HepG2 (cell line): ENCODE results near the gene TAF11L3. TPM values are rescaled to one million over a fixed set of nuclear protein-coding genes. Genes with fewer than 3 reads are reported as not detected.
"Not testable (repeated sequence)": the region's sequence is repeated elsewhere in the genome, so short reads cannot be mapped to it uniquely, and the experiment has no call there.

Source experiments
- ATAC-seq: fragments of 200-7000 bp; cut with Tn5 transposase; 3 replicates; pipeline ENCODE4 v1.9.1; 2020; ENCODE audit warnings: mild to moderate bottlenecking, moderate library complexity
- BruUV-seq: library from RNA; stranded (reverse); fragments of 400-500 nt; replicated peaks from 2 replicates; lab custom pipeline; 2021; lab: Mats Ljungman, UMichigan
- CTCF ChIA-PET: fragments of 300-600 bp; formaldehyde crosslinking; extraction: SDS; loops from one replicate; lab custom pipeline; 2021; ENCODE audit warnings: low total read pairs, inconsistent platforms, low intra/inter-chr PET ratio; lab: Yijun Ruan, JAX
- POLR2A ChIA-PET: fragments of 350-600 bp; sonication (Branson Sonifier 250); formaldehyde crosslinking; loops from one replicate; lab custom pipeline; 2020; ENCODE audit warnings: antibody characterized with exemption, inconsistent platforms; lab: Yijun Ruan, JAX
- DNase-seq: peaks from one replicate; pipeline ENCODE4 v3.0.0-alpha.2; 2015; ENCODE audit warnings: low spot score
- FAIRE-seq: peaks from 3 replicates; lab custom pipeline; 2011; peaks lifted over from hg19 to GRCh38; lab: Jason Lieb, UNC
- H2AFZ ChIP-seq: one replicate; pipeline ENCODE4 v1.6.1; 2011; ENCODE audit warnings: low read length, inconsistent platforms
- H3K27ac ChIP-seq: fragments of 300-600 bp; 3 replicates; pipeline ENCODE4 v1.8.0; 2011; ENCODE audit warnings: mixed run types, mild to moderate bottlenecking, mixed read lengths, low read length, inconsistent platforms; ENCODE audit not compliant: insufficient read depth; ENCODE audit errors: extremely low read length
- H3K27me3 ChIP-seq, 2 experiments: fragments of 200-600 bp in 1 of 2; 2 replicates in 1 of 2; 3 replicates in 1 of 2; pipeline versions ENCODE4 v1.6.0 to v1.8.0; 2011; ENCODE audit warnings: low read length in 2 of 2, mild to moderate bottlenecking in 2 of 2, moderate library complexity in 2 of 2, inconsistent platforms in 1 of 2; ENCODE audit not compliant: insufficient read depth in 2 of 2, control insufficient read depth in 1 of 2
- H3K36me3 ChIP-seq, 2 experiments: fragments of 200-600 bp in 1 of 2; replicated peaks in 1 of 2; 2 replicates in 1 of 2; 3 replicates in 1 of 2; pipeline versions ENCODE4 v1.5.1 to v1.8.0; 2011; ENCODE audit warnings: low read length in 2 of 2, inconsistent platforms in 1 of 2; ENCODE audit not compliant: insufficient read depth in 2 of 2, control insufficient read depth in 1 of 2
- H3K4me1 ChIP-seq: 2 replicates; pipeline ENCODE4 v1.5.1; 2012; ENCODE audit warnings: low read length, inconsistent platforms; ENCODE audit not compliant: insufficient read depth
- H3K4me2 ChIP-seq: 2 replicates; pipeline ENCODE4 v1.6.0; 2011; ENCODE audit warnings: low read depth, low read length, inconsistent platforms
- H3K4me3 ChIP-seq, 3 experiments: fragments of 200-600 bp in 1 of 3; sonication (generic), shearing (Covaris generic) in 1 of 3; replicated peaks in 1 of 3; 2 replicates each; pipeline ENCODE4 v1.5.1; 2011 to 2016; ENCODE audit warnings: low read length in 3 of 3, inconsistent platforms in 2 of 3, low read depth in 2 of 3, mild to moderate bottlenecking in 2 of 3, control low read depth in 1 of 3, mixed read lengths in 1 of 3; ENCODE audit not compliant: insufficient read depth in 1 of 3
- H3K79me2 ChIP-seq: one replicate; pipeline ENCODE4 v1.6.1; 2011; ENCODE audit warnings: low read length, inconsistent platforms; ENCODE audit not compliant: insufficient read depth
- H3K9ac ChIP-seq: 2 replicates; pipeline ENCODE4 v1.6.0; 2011; ENCODE audit warnings: mild to moderate bottlenecking, low read depth, low read length, inconsistent platforms; ENCODE audit not compliant: insufficient read depth
- H3K9me3 ChIP-seq: 2 replicates; pipeline ENCODE4 v1.5.1; 2012; ENCODE audit warnings: mild to moderate bottlenecking, low read length
- H4K20me1 ChIP-seq: 2 replicates; pipeline ENCODE4 v1.6.0; 2011; ENCODE audit warnings: inconsistent platforms, mild to moderate bottlenecking, low read length, moderate library complexity; ENCODE audit not compliant: insufficient read depth
- WGBS: methylation state at CpG from one replicate; pipeline ENCODE4 v1.1.6; 2017; ENCODE audit warnings: low lambda C conversion rate; 5-methylcytosine and 5-hydroxymethylcytosine counted together
- in situ Hi-C: cut with HindIII; loops from 2 replicates; pipeline ENCODE4 v1.10.0; 2017; ENCODE audit warnings: low pct_unique_long_range_greater_than_20kb; ENCODE audit not compliant: extremely low pct_ligation_motif_present
- intact Hi-C: fragments of 100-400 bp; cut with micrococcal nuclease; formaldehyde crosslinking; loops from one replicate; pipeline ENCODE4 v1.10.0; 2022; ENCODE audit not compliant: unreplicated experiment
- polyA plus RNA-seq, 8 experiments: library from polyadenylated mRNA; depleted of rRNA in 3 of 8; stranded (reverse) in 7 of 8; unstranded in 1 of 8; fragments of >200 nt; fragmentation: Illumina TruSeq in 4 of 8; extraction: Trizol in 4 of 8; gene quantifications; 2 replicates each; pipeline versions ENCODE4 v1.2.1 to v1.2.3, GENCODE V29; 2011 to 2016; ENCODE audit warnings: low read depth in 4 of 8, missing spikeins in 1 of 8, mixed read lengths in 1 of 8; ENCODE audit not compliant: insufficient read depth in 1 of 8
- small RNA-seq, 3 experiments: library from RNA; depleted of rRNA; stranded (forward); fragments of <200 nt; gene quantifications; one replicate each; pipeline ENCODE3, GENCODE V24; 2012; ENCODE audit warnings: low read depth in 2 of 3, low replicate concordance in 1 of 3; ENCODE audit not compliant: insufficient read length in 3 of 3, insufficient read depth in 2 of 3
- total RNA-seq, 5 experiments: library from RNA; depleted of rRNA; stranded (reverse); fragments of >200 nt; fragmentation: Illumina TruSeq; extraction: Trizol; gene quantifications; 2 replicates each; pipeline ENCODE4 v1.2.3, GENCODE V29; 2016; ENCODE audit warnings: low read depth in 1 of 5

The TAF11L3 gene
- total and polyA plus RNA-seq, 2 of the 13 experiments (the other 11 are each of a cell fraction or from before 2014, with no cell fraction given): not detected

DNA sequence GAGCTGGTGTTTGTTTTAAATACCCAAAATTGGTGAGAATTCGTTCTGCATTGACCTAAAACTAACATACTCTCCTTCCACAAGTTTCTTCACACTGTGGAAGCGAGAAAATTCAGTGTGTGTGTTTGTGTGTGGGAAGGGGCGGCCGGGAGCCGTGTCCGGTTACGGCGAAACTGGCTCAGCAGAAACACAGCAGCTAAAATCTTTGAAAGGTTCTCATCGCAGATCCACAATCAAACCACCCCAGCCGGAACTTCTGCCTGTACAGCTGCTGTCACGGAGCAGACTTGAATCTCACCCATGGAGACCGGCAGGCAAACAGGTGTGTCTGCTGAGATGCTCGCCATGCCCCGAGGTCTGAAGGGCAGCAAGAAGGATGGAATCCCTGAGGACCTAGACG lies 6.8 kb downstream of the TAF11L3 start, which contains the start of gene TAF11L5:
Gene TAF11L5 (plus strand): TSS at position 301 of the 400 bp plus-strand sequence.
- POLR2A ChIA-PET, H3K79me2 ChIP-seq, in situ Hi-C loops: not testable (repeated sequence)

DNA sequence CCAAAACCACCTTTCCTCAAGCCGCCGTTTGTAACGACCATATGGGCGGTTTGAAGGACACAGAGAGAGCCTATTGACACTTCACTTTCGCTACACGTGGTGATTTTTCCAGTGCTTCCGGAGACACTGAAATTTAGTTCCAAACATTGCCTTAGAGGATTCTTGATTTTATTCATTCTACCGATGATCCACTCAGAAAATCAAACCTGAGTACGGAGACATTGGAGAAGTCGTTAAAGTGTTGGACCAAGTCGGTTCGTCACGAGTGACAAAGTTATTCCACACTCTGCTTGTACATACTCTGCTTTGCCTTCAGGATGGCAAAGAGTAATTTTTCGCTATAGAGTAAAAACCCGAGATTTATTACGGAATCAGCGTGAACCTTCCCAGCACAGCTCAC lies 8.3 kb downstream of the TAF11L3 start:
- CTCF ChIA-PET: not testable (repeated sequence)

More for the DNA sequence above, 6.8 kb downstream of the TAF11L3 start, which contains the start of gene TAF11L5:
- BruUV-seq, H3K27ac ChIP-seq, ATAC-seq, H3K9ac ChIP-seq, CTCF ChIA-PET, H3K9me3 ChIP-seq, H3K4me1 ChIP-seq, H2AFZ ChIP-seq, DNase-seq, FAIRE-seq, H3K27me3 ChIP-seq, H3K36me3 ChIP-seq, H3K4me2 ChIP-seq, intact Hi-C loops, H4K20me1 ChIP-seq, H3K4me3 ChIP-seq: not testable (repeated sequence)
- WGBS: no CpG with 5 or more reads among the region's 15 CpGs

DNA sequence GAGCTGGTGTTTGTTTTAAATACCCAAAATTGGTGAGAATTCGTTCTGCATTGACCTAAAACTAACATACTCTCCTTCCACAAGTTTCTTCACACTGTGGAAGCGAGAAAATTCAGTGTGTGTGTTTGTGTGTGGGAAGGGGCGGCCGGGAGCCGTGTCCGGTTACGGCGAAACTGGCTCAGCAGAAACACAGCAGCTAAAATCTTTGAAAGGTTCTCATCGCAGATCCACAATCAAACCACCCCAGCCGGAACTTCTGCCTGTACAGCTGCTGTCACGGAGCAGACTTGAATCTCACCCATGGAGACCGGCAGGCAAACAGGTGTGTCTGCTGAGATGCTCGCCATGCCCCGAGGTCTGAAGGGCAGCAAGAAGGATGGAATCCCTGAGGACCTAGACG lies 10.2 kb downstream of the TAF11L3 start, which contains the start of gene TAF11L6:
Gene TAF11L6 (plus strand): TSS at position 301 of the 400 bp plus-strand sequence.
- H3K27me3 ChIP-seq, in situ Hi-C loops, POLR2A ChIA-PET, H3K79me2 ChIP-seq, H3K9me3 ChIP-seq, FAIRE-seq, intact Hi-C loops, ATAC-seq, H3K4me3 ChIP-seq, BruUV-seq, H3K27ac ChIP-seq, H3K9ac ChIP-seq, DNase-seq, CTCF ChIA-PET, H3K4me2 ChIP-seq, H4K20me1 ChIP-seq, H2AFZ ChIP-seq, H3K4me1 ChIP-seq, H3K36me3 ChIP-seq: not testable (repeated sequence)
- no CpG with 5 or more reads among the region's 15 CpGs for WGBS

More for the DNA sequence above, 8.3 kb downstream of the TAF11L3 start:
- H3K79me2 ChIP-seq, FAIRE-seq, H4K20me1 ChIP-seq, BruUV-seq, H2AFZ ChIP-seq, H3K9me3 ChIP-seq, ATAC-seq, intact Hi-C loops, H3K9ac ChIP-seq, H3K4me2 ChIP-seq, in situ Hi-C loops, H3K4me3 ChIP-seq, DNase-seq, H3K4me1 ChIP-seq, H3K27ac ChIP-seq, POLR2A ChIA-PET, H3K27me3 ChIP-seq, H3K36me3 ChIP-seq: not testable (repeated sequence)
- 42% methylated on average over 13 of the region's 17 CpGs for WGBS

Small RNA genes lying within 50 kb of the gene (small RNA-seq; reads per million reads assigned to genes)
- gene AC106774.3: 0 reads per million in 3 experiments

Other genes with a start within 250 kb of the TAF11L3 start
- gene TAF11L2, start 20.1 kb upstream of the TAF11L3 start, total RNA-seq (2016; rRNA removed; fragmentation: Illumina TruSeq; extraction: Trizol): not detected in 2 replicates
- gene TAF11L2, start 20.1 kb upstream of the TAF11L3 start, polyA plus RNA-seq (2011; rRNA removed): not detected in 2 replicates
- not detected in 2 replicates for gene TAF11L4, start 3.4 kb downstream of the TAF11L3 start, total RNA-seq (2016; rRNA removed; fragmentation: Illumina TruSeq; extraction: Trizol)
- gene TAF11L4, start 3.4 kb downstream of the TAF11L3 start, polyA plus RNA-seq (2011; rRNA removed): not detected in 2 replicates
- gene TAF11L5, start 6.9 kb downstream of the TAF11L3 start, total RNA-seq (2016; rRNA removed; fragmentation: Illumina TruSeq; extraction: Trizol): not detected in 2 replicates
- gene TAF11L5, start 6.9 kb downstream of the TAF11L3 start, polyA plus RNA-seq (2011; rRNA removed): not detected in 2 replicates
- not detected in 2 replicates for gene TAF11L6, start 10.3 kb downstream of the TAF11L3 start, total RNA-seq (2016; rRNA removed; fragmentation: Illumina TruSeq; extraction: Trizol)
- not detected in 2 replicates for gene TAF11L6, start 10.3 kb downstream of the TAF11L3 start, polyA plus RNA-seq (2011; rRNA removed)
- not detected in 2 replicates for gene TAF11L7, start 67.4 kb downstream of the TAF11L3 start, total RNA-seq (2016; rRNA removed; fragmentation: Illumina TruSeq; extraction: Trizol)
- gene TAF11L7, start 67.4 kb downstream of the TAF11L3 start, polyA plus RNA-seq (2011; rRNA removed): not detected in 2 replicates
- gene TAF11L8, start 72.6 kb downstream of the TAF11L3 start, total RNA-seq (2016; rRNA removed; fragmentation: Illumina TruSeq; extraction: Trizol): not detected in 2 replicates
- gene TAF11L8, start 72.6 kb downstream of the TAF11L3 start, polyA plus RNA-seq (2011; rRNA removed): not detected in 2 replicates
- not detected in 2 replicates for gene TAF11L9, start 76.0 kb downstream of the TAF11L3 start, total RNA-seq (2016; rRNA removed; fragmentation: Illumina TruSeq; extraction: Trizol)
- not detected in 2 replicates for gene TAF11L9, start 76.0 kb downstream of the TAF11L3 start, polyA plus RNA-seq (2011; rRNA removed)
- gene TAF11L10, start 79.5 kb downstream of the TAF11L3 start, total RNA-seq (2016; rRNA removed; fragmentation: Illumina TruSeq; extraction: Trizol): not detected in 2 replicates
- gene TAF11L10, start 79.5 kb downstream of the TAF11L3 start, polyA plus RNA-seq (2011; rRNA removed): not detected in 2 replicates
- not detected in 2 replicates for gene TAF11L11, start 85.8 kb downstream of the TAF11L3 start, total RNA-seq (2016; rRNA removed; fragmentation: Illumina TruSeq; extraction: Trizol)
- not detected in 2 replicates for gene TAF11L11, start 85.8 kb downstream of the TAF11L3 start, polyA plus RNA-seq (2011; rRNA removed)
- not detected in 2 replicates for gene TAF11L12, start 92.0 kb downstream of the TAF11L3 start, total RNA-seq (2016; rRNA removed; fragmentation: Illumina TruSeq; extraction: Trizol)
- gene TAF11L12, start 92.0 kb downstream of the TAF11L3 start, polyA plus RNA-seq (2011; rRNA removed): not detected in 2 replicates
- not detected in 2 replicates for gene TAF11L13, start 113.7 kb downstream of the TAF11L3 start, total RNA-seq (2016; rRNA removed; fragmentation: Illumina TruSeq; extraction: Trizol)
- gene TAF11L13, start 113.7 kb downstream of the TAF11L3 start, polyA plus RNA-seq (2011; rRNA removed): not detected in 2 replicates
- not detected in 2 replicates for gene TAF11L14, start 116.1 kb downstream of the TAF11L3 start, total RNA-seq (2016; rRNA removed; fragmentation: Illumina TruSeq; extraction: Trizol)
- gene TAF11L14, start 116.1 kb downstream of the TAF11L3 start, polyA plus RNA-seq (2011; rRNA removed): not detected in 2 replicates